Vagina (tissue), 2 donors: ENCODE results near the gene ARTN. TPM values are rescaled to one million over a fixed set of nuclear protein-coding genes. Genes with fewer than 3 reads are reported as not detected.

ENCODE experiments used
- DNase-seq, 2 donors: peaks; one replicate each; pipeline ENCODE4 v3.0.0-alpha.2; 2017; ENCODE audit errors: extremely low spot score in 2 of 2
- H3K27ac ChIP-seq: fragments of 200-600 bp; sonication (generic); one replicate; pipeline ENCODE4 v1.5.1; 2019
- H3K27me3 ChIP-seq: fragments of 200-600 bp; sonication (generic); one replicate; pipeline ENCODE4 v1.5.1; 2019
- H3K36me3 ChIP-seq, 2 donors: fragments of 200-600 bp; sonication (generic); one replicate each; pipeline ENCODE4 v1.5.1; 2017 to 2019
- H3K4me1 ChIP-seq: fragments of 200-600 bp; sonication (generic); one replicate; pipeline ENCODE4 v1.5.1; 2019
- H3K4me3 ChIP-seq, 2 donors: fragments of 200-600 bp; sonication (generic); 1 replicate in 1 of 2; 2 replicates in 1 of 2; pipeline ENCODE4 v1.5.1; 2016 to 2019
- H3K9me3 ChIP-seq: fragments of 200-600 bp; sonication (generic); one replicate; pipeline ENCODE4 v1.5.1; 2019
- CTCF ChIP-seq, 3 experiments: fragments of 450-650 bp in 2 of 3; fragments of 200-600 bp in 1 of 3; sonication (generic) in 1 of 3; IDR thresholded peaks; one replicate each; pipeline ENCODE4 v1.5.1; 2017 to 2019; ENCODE audit warnings: antibody characterized with exemption in 3 of 3, mild to moderate bottlenecking in 2 of 3, moderate library complexity in 2 of 3
- POLR2A ChIP-seq, 2 donors: fragments of 450-650 bp; IDR thresholded peaks; one replicate each; pipeline ENCODE4 v1.6.1; 2017; ENCODE audit warnings: antibody characterized with exemption in 2 of 2, mild to moderate bottlenecking in 2 of 2, moderate library complexity in 2 of 2
- POLR2AphosphoS5 ChIP-seq, 2 donors: sonication (generic); formaldehyde crosslinking; IDR thresholded peaks; one replicate each; pipeline ENCODE4 v1.9.0; 2017; ENCODE audit warnings: antibody characterized with exemption in 2 of 2, mild to moderate bottlenecking in 2 of 2, low read depth in 1 of 2; ENCODE audit not compliant: insufficient read depth in 1 of 2
- intact Hi-C: fragments of 100-400 bp; cut with DNase I; formaldehyde crosslinking; loops from one replicate; pipeline ENCODE4 v1.15.1; 2023
- total RNA-seq: library from RNA; depleted of rRNA; stranded (reverse); fragments of >200 nt; gene quantifications from one replicate; pipeline ENCODE4 v1.2.3, GENCODE V29; 2016

The ARTN gene
- total RNA-seq, 1 donor from 2014 or later, result 17.4 TPM

- intact Hi-C loops, result no loop called here
- Histone ChIP-seq H3K27me3 (no peaks in the 10 kb centered on the region), H3K9me3 (no peaks in the 10 kb centered on the region), H3K4me1 (no peaks in the 10 kb centered on the region), H3K27ac (no peak overlapping the region), H3K4me3 (no peak overlapping the region), H3K36me3 (peaks cover 0 to 8% of the 10 kb centered on the region in 2 donors)
- no peak for DNase-seq
- TF ChIP-seq POLR2AphosphoS5 (IDR thresholded peaks at IDR 0.05; ENCODE audit: insufficient read depth in 1 of 2, low read depth in 1 of 2) (no peak), POLR2A (IDR thresholded peaks at IDR 0.05) (no peak), CTCF (IDR thresholded peaks at IDR 0.05) (no peak)
Measured at GRCh38 chr1:43898981-43899380, 34.6 kb upstream of the ARTN start.

- no peak overlapping the region for H3K4me3 ChIP-seq
- H3K36me3 ChIP-seq, result peaks cover 0 to 8% of the 10 kb centered on the region in 2 donors
- no peak overlapping the region for H3K27ac ChIP-seq
- intact Hi-C loops, result no loop called here
- no peaks in the 10 kb centered on the region for H3K27me3 ChIP-seq
- TF ChIP-seq POLR2A (IDR thresholded peaks at IDR 0.05), result no peak
- TF ChIP-seq CTCF (IDR thresholded peaks at IDR 0.05), result no peak
- no peak for TF ChIP-seq POLR2AphosphoS5 (IDR thresholded peaks at IDR 0.05; ENCODE audit: insufficient read depth in 1 of 2, low read depth in 1 of 2)
- no peak for DNase-seq
- no peaks in the 10 kb centered on the region for H3K9me3 ChIP-seq
- no peaks in the 10 kb centered on the region for H3K4me1 ChIP-seq
Measured at GRCh38 chr1:43900386-43900785, 33.2 kb upstream of the ARTN start.

DNA sequence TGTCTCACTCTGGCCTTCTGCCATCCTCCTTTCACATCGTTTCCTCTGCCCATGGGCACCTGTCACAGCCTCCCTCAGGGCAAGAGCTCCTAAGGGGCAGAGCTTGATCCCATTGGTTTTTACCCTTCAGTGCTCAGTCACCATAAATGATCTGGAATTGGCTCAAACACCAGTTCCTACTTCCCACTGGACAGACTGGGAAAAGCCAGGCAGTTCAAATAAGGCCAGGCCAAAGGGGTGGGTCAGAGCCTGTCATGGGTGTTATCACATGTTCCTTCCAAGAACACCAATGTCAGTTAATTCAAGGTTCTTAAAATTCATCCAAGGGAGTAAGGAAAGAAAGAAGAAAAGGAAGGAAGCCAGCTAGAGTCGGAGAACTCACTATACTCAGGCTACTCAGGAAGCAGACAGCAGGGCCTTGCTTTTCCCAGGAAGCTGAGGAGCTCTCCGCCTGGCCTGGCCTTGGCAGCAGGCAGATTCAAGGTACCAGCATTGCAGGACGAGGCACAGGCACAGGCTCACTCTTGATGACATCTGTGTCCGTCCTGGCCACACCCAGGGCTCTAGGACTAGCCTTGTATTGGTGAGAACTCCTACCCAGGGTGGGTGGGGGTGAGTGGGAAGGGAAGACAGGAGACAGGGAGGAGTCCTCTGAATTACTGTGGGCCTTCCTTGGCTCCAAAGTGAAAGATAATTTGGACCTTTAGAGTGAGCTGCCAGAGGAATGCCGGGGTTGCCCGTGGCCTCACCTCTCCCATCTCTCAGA lies 32.2 kb upstream of the ARTN start:
- H3K9me3 ChIP-seq, result no peaks in the 10 kb centered on the region
- intact Hi-C loops, result no loop called here
- DNase-seq, result no peak
- no peaks in the 10 kb centered on the region for H3K27me3 ChIP-seq
- TF ChIP-seq POLR2A (IDR thresholded peaks at IDR 0.05) (no peak), CTCF (IDR thresholded peaks at IDR 0.05) (no peak), POLR2AphosphoS5 (IDR thresholded peaks at IDR 0.05; ENCODE audit: insufficient read depth in 1 of 2, low read depth in 1 of 2) (no peak)
- H3K4me3 ChIP-seq, result no peak overlapping the region
- peaks cover 0 to 8% of the 10 kb centered on the region in 2 donors for H3K36me3 ChIP-seq
- H3K27ac ChIP-seq, result no peak overlapping the region
- no peaks in the 10 kb centered on the region for H3K4me1 ChIP-seq

DNA sequence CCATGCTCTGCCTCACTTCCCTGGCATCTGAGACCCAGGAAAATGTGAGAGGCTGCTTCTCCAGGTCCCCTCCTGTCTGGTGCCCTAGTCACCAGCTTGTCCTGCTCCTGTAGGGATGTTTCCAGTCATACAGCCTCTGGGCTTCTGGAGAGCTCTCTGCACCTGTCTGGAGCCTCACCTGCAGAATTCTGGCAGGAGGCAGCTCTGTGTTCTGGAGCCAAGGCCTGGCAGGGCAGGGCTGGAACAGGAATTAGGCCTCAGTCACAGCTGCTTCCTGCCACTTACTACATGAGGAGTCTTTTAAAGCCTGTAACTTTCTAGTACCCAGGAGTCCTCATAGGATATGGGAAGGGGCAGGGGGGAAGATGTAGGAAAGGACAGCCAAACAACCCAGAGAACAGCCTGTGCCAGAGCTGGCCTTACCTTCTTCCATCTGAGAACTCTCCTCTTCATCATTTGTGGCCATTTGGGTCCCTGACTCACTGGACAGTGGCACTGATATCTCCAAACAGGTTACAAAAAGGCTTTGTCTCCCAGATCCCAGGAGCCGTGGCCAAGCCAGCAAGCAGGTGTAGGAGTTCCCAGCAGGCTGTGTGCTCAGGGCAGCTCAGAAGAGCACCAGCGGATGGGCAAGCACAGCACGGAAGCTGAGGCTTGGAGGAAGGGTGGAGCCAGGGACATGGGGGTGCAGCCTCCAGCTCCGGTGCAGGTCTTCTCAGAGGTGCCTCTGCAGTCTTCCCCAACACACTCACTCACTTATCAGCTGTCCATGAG lies 31.4 kb upstream of the ARTN start:
- no peak for DNase-seq
- no peak overlapping the region for H3K4me3 ChIP-seq
- no peaks in the 10 kb centered on the region for H3K9me3 ChIP-seq
- H3K4me1 ChIP-seq, result no peaks in the 10 kb centered on the region
- intact Hi-C loops, result no loop called here
- TF ChIP-seq POLR2AphosphoS5 (IDR thresholded peaks at IDR 0.05; ENCODE audit: insufficient read depth in 1 of 2, low read depth in 1 of 2), result no peak
- no peak for TF ChIP-seq CTCF (IDR thresholded peaks at IDR 0.05)
- no peak for TF ChIP-seq POLR2A (IDR thresholded peaks at IDR 0.05)
- H3K27me3 ChIP-seq, result no peaks in the 10 kb centered on the region
- no peak overlapping the region for H3K27ac ChIP-seq
- peaks cover 0 to 8% of the 10 kb centered on the region in 2 donors for H3K36me3 ChIP-seq
